DMS79 (cell line): Measurements from ENCODE around the gene C3orf62.
"Not testable (repeated sequence)": the region's sequence is repeated elsewhere in the genome, so short reads cannot be mapped to it uniquely, and the experiment has no call there.

ENCODE experiments used
- DNase-seq: peaks from one replicate; lab custom pipeline; 2025; lab: John Stamatoyannopoulos, UW

C3orf62 gene

DNA sequence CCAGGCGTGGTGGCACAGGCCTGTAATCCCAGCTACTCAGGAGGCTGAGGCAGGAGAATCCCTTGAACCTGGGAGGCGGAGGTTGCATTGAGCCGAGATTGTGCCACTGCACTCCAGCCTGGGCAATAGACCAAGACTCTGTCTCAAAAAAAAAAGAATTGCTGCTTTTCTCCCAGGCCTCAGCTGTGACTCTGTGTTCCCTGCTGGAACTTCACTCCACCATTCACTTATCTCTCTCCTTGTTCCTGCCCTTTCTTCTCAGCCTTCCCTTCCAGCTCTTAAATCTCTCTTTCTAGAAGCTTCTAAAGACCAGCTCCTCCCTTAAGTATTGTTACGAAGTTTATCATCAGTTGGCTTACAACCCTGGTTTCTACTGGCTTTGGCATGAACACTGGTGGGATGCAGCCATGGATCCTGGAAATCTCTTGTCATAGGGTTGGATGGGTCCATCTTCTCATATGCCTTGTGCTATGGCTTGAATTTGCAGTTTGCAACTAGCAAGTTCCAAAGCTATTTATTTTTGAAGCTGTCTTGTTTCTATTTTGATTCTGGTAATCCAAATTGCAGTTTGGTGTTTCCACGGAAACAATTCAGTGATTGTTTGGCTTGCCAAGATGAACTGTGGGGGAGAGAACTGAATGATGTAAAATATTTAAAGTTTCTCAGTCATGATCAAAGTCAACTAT is 10.5 kb downstream of the C3orf62 start:
- no peak for DNase-seq

DNA sequence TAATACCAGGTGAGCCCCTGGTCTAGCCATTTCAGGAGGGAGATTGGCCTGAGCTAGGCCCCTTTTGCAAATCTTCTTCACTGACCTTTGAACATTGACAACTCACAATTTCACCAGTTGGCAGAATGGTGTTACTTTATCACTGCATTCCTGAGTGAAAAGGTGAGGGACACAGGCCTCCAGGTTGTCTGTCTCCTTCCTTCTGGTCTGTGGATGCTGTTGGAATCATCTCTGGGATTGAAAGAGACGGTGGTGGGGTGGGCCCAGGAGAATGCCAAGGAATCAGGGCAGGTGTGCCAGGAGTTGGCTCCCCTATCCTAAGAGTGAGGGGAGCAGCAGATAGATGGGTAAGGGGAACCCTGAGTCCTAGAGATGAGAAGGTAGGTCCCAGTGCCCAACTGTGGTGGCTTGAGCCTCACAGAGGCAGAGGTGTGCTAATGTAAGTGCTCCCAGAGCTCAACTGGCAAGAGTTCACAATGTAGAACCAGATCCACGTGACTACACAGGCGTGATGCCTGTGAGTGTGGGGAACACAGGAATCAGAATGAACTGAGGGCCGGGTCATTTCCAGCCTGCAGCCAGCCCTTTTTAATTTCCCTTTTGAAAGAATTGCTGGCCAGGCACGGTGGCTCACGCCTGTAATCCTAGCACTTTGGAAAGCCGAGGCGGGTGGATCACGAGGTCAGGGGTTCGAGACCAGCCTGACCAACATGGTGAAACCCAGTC is 11.2 kb downstream of the C3orf62 start:
- no peak for DNase-seq

DNA sequence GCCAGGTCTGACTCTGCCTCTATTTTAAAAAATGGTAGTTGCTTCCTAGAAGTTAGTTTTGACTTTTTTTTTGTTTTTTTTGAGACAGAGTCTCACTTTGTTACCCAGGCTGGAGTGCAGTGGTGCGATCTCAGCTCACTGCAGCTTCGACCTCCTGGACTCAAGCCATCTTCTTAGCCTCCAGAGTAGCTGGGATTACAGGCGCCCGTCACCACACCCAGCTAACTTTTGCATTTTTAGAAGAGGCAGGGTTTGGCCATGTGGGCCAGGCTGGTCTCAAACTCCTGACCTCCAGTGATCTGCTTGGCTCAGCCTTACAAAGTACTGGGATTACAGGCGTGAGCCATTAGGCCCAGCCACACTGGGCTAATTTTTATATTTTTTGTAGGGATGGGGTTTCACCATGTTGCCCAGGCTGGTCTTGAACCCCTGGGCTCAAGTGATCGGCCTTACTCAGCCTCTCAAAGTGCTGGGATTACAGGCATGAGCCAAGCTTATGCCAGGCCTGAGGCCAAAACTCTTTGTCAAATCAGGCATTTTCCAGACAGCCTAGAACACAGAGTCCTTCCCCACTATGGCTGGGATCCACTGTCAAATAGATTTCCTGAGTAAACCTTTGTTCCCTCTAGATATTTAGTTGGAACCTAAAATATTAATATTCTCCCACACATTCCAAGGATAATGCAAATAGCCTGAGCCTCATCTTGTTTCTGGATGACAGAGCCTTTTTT is 13.7 kb downstream of the C3orf62 start:
- DNase-seq, result no peak

DNA sequence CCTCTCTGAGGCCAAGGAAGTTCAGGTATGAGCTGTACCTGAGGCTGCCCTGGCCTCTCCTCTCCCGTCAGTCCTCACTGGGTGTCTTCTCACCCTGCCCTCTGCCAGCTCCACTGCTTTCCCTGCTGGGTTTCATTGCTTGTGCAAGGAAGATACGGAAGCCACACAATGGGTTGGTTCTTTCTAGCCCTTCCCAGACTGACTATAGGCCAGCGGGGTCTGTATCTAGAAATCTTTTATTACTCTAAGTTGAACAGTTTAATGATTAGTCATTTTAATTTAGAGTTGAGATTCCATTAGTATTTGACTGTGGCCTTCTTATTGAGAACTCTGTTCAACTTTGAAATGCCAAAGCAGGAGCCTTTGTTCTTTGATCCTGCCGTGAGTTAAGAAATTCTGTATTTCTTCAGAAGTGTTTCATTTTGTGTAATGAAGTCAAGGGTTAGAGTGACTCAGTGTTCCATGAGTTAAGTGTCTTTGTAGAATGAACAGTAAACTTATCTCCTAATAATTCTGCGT is 16.2 kb downstream of the C3orf62 start:
- no peak for DNase-seq

DNA sequence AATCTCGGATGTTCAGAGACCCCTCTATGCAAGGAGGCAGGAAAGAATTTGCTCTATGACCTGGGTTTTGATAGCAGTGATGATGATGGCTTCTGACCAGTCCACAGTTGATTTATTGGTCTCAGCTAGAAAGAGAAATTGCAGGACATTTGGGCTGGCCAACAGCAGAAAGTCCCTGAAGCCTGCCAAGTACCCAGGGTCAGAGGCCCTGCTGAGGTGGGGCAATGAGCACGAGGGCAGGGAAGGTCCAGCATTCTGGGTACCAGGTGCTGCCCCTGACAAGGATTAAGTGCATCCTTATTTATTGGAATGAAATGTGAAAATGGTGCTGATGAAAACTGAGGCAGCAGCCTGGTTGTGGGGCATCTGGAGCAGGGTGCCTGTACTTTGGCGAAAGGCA is 19.8 kb downstream of the C3orf62 start:
- DNase-seq, result no peak

DNA sequence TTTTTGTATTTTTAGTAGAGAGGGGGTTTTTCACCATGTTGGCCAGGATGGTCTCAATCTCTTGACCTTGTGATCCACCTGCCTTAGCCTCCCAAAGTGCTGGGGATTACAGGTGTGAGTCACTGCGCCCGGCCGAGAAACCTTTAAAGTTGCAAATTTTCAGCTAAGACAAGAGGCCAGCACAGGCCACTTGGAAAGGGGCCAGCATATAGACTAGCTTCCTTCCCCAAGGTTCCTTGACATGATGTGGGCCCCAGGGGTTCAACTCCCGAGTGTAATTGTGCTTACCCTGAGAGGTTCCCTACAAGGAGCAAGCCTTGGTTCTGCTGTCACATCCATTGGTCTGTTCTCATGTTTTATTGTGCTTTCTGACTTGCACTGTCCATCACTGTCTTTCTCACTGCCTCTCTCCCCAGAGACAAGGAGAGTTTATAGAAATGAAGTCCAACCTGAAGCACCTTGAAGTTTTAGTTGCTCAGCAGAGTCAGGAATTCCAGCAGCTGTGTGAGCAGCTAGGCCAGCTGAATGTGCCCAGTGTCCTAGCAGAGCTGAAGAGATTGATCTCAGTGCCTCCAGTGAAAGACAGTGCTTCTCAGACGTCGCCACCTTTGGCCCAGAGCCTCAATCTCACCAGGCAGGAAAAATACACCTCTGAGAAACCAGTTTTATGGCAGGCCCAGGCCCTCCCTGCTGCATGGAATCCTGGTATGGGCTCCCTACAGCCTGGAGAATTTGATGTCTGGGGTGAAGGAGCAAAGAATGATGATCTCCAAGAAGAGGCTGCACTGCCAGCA is 21.1 kb downstream of the C3orf62 start:
- DNase-seq, result no peak

DNA sequence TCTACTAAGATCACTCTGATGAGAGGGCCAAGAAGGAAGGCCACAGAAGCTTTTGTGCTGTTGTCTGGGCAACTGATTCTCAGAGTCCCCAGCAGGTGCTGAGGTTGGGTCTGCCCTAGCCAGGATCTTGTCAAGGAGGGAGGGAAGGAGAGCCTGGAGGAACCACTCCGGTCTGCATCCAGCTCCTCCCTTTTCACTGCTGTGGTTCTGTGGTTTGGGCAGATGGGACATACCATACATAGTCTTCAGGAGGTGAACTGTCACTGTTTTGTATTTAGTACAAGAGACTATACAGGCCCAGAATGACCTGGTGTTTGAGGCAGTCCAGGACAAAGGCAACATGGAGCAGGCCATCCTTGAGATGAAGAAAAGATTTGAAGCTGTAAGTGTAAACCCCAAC is 21.9 kb downstream of the C3orf62 start:
- DNase-seq, result no peak

DNA sequence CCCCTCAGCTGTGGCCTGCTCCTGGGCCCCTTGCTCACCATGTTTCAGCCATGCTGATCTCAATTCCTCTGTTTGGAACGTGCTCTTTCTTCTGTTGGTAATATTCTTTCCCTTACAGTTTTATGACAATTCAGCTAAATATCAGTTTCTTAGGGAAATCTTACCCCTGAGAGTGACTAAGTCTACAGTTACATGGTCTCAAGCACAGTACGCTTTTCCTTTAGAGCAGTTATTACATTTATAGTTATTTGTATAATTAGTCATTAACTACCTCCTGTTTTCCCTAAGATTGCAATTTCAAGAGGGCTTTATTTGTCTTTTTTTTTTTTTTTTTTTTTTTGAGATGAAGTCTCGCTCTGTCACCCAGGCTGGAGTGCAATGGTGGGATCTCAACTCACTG is 23.5 kb downstream of the C3orf62 start:
- no peak for DNase-seq

DNA sequence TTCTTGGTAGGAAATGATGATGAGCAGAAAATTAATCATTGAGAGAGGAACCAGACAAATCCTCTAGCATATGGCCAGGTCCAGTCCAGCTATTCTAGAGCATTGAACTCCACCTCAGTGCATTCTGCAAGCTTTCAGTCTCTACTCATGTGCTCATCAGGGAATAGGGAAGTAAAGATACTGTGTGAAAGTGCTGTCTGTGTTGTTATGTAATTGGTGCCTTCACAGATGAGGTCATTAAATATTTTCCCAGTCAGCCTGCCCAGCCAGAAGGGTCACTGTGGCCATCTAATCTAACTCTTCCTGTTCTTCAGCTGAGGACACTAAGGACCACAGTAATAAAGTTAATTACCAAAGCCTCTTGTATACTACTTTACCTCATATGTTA is 28.2 kb downstream of the C3orf62 start:
- no peak for DNase-seq

DNA sequence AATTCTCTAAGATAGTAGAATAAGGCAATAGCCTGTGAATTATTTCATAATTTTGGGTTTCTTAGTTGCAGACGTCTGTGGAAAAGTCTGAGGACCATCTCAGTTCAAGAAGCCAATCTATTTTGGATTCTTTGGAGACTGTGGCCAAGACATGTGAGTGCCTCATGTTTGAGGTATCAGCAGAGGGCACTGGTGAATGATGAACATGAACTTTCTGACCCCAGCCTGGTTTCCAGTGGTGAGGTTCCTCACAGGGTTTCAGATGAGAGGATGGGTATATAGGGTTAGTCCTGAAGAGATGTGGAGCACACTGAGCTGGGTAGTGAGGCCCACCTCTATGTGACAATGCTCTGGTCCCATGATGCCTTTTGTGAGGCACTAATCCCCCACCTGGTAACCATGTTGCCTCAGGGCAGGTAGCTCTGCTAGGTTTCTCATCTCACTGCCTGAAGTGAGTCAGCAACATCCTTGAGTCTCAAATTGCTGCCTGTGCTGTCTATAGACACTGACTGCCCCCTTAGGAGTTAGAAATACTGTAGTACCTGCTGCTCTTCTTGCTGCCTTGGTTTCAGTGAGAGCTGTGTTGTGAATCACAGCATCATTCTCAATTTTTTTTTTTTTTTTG is 32.3 kb downstream of the C3orf62 start:
- DNase-seq, result no peak

DNA sequence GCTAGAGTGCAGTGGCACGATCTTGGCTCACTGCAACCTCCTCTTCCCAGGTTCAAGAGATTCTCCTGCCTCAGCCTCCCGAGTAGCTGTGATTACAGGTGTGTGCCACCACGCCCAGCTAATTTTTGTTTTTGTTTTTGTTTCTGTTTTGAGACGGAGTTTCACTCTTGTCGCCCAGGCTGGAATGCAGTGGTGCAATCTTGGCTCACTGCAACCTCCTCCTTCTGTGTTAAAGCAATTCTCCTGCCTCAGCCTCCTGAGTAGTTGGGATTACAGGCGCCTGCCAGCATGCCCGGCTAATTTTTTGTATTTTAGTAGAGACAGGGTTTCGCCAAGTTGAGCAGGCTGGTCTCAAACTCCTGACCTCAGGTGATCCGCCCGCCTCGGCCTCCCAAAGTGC is 36.9 kb downstream of the C3orf62 start:
- DNase-seq, result not testable (repeated sequence)

DNA sequence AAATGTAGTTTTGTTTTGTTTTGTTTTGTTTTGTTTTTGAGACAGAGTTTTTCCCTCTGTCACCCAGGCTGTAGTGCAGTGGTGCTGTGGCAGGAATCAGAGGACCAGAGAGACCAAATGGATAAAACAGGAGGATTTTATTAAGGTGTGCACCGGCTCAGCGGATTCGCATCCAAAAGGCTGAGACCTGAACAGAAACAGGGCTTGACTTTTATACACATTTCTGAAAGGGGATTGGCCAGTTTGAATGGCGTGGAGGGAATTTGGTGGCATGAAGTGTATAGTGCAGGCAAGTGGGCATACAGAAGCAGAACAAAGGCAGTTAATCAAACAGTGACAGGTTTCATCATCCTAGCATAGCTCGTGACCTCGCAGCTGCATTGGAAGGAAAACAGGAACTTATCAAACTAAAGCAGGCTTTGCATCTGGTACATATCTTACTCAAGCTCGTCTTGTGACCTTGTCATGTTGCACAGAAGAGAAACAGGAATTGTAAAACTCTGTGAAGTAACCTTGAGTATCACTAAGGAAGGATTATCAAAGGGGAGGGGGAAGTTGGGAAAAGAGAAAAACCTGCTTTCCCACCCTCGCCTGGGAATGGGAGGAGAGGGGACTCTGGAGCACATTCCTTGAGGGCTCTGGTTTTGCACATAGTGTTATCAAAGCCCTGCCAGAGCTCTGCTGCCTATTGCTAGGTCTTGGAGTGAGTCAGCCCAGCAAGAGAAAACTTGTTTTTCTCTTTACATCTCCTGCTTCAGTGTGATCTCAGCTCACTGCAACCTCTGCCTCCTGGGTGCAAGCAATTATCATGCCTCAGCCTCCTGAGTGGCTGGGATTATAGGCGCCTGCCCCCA is 38.5 kb downstream of the C3orf62 start:
- no peak for DNase-seq

DNA sequence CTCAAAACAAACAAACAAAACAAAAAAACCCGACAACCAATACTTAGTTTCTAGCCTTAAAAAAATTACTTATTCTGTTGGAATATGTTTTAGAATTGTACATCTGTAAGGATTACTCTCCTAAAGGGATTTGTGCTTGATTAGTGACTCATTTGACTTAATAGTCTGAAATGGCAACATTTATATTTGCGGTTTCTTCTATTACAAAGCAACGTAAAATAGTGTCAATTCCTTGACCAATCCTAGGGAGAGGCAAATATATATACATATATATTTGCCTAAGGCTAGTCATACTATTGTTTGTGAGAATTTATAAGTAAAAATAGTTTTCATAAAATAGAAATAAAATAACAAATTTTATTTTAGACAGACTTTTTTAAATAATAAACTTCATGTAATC is 39.7 kb downstream of the C3orf62 start:
- DNase-seq, result no peak

DNA sequence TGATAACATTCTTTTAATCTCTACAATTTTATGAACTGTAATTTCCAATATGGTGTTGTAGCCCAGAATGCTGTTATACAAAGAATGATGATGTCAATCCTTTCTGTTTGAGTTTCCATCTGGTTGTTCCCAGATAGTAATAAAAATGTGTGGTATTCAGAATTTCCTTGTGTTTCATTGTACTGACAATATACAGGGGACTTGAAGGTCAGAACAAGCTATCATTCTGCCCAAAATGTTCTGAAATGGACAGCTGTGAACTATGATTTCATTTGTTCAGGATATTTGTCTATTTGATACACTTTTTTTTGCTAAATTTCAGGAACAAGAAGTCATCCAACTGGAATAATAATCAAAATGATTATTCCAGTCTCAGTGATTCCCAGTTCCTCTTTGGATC is 40.8 kb downstream of the C3orf62 start:
- no peak for DNase-seq

DNA sequence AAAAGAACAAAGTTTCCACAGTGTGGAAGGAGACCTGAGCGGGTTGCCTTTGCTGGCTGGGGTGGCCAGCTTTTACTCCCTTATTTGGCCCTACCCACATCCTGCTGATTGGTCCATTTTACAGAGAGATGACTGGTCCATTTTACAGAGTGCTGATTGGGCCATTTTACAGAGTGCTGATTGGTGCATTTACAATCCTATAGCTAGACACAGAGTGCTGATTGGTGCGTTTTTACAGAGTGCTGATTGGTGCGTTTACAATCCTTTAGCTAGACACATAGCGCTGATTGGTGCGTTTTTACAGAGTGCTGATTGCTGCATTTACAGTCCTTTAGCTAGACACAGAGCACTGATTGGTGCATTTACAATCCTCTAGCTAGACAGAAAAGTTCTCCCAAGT is 48.2 kb downstream of the C3orf62 start:
- DNase-seq, result not testable (repeated sequence)

DNA sequence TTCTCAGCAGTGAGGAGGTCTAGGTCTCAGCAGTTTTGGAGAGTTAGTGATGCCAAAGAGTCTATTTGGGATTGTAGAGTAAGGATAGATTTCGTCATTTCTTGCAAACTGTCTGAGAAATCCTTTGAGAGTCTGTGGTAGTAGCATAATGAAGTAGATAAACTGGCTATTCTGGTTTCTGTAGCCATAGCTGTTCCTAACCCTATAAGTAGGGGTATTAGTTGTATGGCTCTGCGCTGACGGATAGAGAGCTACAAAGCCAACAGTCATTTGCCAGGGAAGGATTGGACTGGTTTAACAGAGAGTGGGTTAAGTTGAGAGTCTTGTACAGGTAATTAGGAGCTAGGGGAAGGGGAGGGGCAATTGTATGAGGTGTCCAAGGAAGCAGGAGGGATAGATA is 55.0 kb downstream of the C3orf62 start:
- no peak for DNase-seq

DNA sequence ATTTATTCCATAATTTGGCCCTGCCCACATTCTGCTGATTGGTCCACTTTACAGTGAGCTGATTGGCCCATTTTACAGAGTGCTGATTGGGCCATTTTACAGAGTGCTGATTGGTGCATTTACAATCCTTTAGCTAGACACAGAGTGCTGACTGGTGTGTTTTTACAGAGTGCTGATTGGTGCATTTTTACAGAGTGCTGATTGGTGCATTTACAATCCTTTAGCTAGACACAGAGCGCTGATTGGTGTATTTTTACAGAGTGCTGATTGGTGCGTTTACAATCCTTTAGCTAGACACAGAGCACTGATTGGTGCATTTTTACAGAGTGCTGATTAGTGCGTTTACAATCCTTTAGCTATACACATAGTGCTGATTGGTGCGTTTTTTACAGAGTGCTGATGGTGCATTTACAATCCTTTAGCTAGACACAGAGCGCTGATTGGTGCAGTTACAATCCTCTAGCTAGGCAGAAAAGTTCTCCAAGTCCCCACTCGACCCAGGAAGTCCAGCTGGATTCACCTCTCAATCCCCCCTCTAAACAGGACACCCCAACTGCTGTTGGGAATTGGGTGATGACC is 56.0 kb downstream of the C3orf62 start:
- not testable (repeated sequence) for DNase-seq

DNA sequence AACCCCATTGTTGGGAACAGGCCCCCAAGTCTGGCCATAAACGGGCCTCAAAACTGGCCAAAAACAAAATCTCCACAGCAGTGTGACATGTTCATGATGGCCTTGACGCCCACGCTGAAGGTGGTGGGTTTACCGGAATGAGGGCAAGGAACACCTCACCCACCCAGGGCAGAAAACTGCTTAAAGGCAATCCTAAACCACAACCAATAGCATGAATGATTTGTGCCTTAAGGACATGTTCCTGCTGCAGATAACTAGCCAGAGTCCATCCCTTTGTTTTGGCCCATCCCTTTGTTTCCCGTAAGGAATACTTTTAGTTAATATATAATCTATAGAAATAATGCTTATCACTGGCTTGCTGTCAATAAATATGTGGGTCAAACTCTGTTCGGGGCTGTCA is 57.9 kb downstream of the C3orf62 start:
- DNase-seq, result no peak
